HG03558 (cell line): Measurements from ENCODE around the gene SLC18B1.

Experiments
- ATAC-seq: cut with Tn5 transposase; IDR thresholded peaks from one replicate; pipeline ENCODE4 v1.9.1; 2021; ENCODE audit warnings: moderate number of reproducible peaks; ENCODE audit not compliant: unreplicated experiment; ENCODE audit errors: extremely low read depth

The SLC18B1 gene

DNA sequence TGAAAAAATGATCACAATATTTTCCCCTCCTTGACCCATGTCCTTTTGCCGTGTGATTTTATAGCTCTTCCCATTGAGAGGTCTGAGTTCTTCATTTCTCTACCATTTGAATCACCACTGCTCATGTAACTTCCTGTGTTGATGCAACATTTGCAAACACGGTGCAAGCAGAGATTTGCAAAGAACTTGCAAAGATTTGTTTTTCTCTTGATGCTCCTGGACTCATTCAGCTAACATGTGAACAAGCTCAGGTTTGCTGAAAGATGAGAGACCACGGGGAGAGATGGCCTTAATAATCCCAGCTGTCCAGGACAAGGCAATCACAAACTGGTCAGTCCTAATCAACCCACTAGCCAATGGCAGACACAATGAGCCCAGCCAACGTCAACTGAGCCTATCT lies 49.3 kb downstream of the SLC18B1 start:
- ATAC-seq = no peak

GRCh38 chr6:132748446-132748845 lies 50.0 kb downstream of the SLC18B1 start:
- no peak for ATAC-seq

DNA sequence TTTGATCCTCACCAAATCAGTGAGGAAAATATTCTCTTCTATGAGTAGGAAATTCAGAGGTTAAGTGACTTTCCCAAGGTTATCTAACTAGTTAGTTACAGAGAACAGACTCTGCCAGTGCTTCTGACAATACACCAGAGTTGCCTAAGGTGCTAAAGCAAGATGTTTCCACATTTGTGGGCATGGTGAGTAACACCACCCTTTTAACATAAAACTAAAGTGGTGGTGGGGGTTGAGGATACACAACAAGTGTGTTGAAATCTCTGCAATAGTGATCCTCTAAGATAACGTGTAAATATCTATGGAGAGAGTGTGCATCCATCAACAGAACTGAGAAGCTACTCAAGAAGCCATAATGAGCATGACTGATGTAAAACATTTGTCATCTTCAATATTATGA lies 52.4 kb downstream of the SLC18B1 start:
- ATAC-seq = no peak

- ATAC-seq = no peak
Observed at GRCh38 chr6:132742495-132742894, 55.9 kb downstream of the SLC18B1 start.

DNA sequence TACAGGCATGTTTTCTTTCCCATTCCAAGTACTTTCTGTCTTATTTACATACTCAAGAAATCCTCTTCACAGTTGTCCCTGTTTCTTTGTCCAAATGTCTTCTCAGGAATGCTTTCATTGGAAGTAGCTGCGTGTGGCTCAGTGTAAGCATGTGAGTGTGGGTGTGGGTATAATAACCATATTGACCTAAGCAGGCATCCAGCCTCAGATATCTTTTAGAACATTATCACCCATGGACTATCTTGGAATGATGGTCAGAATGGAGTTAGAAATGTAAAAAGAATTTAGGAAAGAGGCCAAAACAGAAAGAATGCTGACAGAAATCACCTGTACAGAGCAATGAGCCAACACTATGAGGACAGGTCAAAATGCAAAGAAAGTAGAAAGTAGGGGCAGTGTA lies 57.2 kb downstream of the SLC18B1 start:
- no peak for ATAC-seq

- ATAC-seq = no peak
Observed at GRCh38 chr6:132736239-132736638, 62.2 kb downstream of the SLC18B1 start.

- no peak for ATAC-seq
Observed at GRCh38 chr6:132734694-132735236, 63.7 kb downstream of the SLC18B1 start.

- no peak for ATAC-seq
Observed at GRCh38 chr6:132733814-132734213, 64.6 kb downstream of the SLC18B1 start.

DNA sequence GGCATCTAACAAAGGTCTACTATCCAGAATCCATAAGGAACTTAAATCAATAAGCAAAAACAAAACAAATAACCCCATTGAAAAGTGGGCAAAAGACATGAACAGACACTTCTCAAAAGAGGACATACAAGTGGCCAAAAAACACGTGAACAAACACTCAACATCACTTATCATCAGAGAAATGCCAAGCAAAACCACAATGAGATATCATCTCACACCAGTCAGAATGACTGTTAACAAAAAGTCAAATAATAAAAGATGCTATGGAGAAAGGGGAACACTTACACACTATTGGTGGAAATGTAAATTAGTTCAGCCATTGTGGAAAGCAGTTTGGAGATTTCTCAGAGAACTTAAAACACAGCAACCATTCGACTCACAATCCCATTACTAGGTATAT lies 65.2 kb downstream of the SLC18B1 start:
- ATAC-seq = no peak

DNA sequence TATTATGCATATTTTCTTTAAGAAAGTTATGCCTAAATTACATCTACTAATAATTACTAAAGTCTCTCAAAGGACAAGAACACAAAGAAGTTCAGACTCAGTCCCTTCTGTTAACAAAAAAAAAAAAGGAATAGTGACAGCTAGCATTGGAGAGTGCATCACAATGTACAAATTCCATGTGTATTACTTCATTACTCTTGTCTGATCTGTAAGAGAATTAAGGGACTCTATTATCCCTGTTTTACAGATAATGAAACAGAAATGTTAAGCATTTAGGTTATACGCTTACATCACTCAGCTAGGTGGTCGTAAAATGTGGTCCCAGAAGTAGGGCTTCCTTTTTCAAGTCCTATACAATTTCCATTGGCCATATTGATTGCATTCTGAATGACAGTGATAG lies 67.4 kb downstream of the SLC18B1 start:
- ATAC-seq = no peak

GRCh38 chr6:132730560-132730959 lies 67.9 kb downstream of the SLC18B1 start:
- ATAC-seq = no peak

DNA sequence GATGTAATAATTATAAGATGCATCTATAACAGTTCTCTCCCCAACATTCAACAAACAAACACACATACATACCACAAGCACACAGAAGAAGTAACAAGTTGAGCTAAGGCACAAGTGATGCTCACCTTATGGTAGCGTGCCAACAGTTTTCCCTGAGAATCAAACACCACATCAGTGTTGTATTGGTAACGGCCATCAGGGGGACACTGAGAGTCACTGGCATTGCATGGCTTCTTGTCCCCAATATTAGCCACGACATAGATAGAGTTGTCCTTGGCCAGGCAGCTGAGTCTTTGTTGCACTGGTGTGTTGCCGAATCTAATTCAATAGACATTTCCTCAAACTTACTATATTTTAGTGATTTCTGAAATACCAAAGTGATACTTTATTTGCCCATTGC lies 69.8 kb downstream of the SLC18B1 start:
- no peak for ATAC-seq

DNA sequence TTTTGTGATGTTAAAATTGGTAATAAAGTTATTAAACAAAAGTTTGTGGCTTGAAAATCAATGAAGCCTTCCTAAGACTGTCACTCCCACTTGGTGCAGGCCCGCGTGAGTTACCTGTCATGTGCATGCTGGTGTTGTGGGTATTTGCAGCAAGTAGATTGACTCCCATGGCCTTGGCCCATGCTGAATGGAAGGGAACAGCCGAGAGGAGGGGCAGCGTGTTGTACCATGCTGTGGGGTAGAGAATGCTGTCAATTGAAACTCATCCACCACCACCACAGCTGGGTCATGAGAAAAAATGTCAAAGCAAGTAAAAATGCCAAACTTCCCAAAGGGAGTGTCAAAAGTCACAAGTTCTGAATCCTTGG lies 71.8 kb downstream of the SLC18B1 start:
- no peak for ATAC-seq

DNA sequence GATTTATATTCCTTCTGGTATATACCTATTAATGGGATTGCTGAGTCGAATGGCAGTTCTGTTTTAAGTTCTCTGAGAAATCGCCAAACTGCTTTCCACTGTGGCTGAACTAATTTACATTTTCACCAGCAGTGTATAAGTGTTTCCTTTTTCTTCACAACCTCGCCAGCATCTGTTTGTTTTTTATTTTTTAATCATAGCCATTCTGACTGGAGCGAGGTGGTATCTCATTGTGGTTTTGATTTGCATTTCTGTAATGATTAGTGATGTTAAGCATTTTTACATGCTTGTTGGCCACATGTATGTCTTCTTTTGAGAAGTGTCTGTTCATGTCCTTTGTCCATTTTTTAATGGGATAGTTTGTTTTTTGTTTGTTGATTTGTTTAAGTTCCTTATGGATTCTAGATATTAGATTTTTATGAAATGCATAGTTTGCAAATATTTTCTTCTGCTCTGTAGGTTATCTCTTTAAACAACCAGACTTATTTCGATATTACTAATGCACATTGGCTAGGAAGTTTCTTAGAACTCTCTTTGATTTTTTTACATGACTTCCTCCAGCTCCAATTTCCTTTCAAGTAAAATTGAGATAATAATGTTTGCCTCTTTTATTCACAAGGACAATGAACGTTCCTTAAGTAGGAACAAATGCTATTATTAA lies 72.4 kb downstream of the SLC18B1 start:
- peak; percentile 57 for ATAC-seq

- no peak for ATAC-seq
Observed at GRCh38 chr6:132725471-132725870, 73.0 kb downstream of the SLC18B1 start.

GRCh38 chr6:132719736-132720448 lies 78.5 kb downstream of the SLC18B1 start:
- no peak for ATAC-seq
